HG03025 (cell line): Measurements from ENCODE around the gene PTGIS.

Source experiments
- ATAC-seq: cut with Tn5 transposase; IDR thresholded peaks from one replicate; pipeline ENCODE4 v1.9.1; 2021; ENCODE audit warnings: mild to moderate bottlenecking, moderate library complexity; ENCODE audit not compliant: unreplicated experiment, low FRiP score

PTGIS gene

DNA sequence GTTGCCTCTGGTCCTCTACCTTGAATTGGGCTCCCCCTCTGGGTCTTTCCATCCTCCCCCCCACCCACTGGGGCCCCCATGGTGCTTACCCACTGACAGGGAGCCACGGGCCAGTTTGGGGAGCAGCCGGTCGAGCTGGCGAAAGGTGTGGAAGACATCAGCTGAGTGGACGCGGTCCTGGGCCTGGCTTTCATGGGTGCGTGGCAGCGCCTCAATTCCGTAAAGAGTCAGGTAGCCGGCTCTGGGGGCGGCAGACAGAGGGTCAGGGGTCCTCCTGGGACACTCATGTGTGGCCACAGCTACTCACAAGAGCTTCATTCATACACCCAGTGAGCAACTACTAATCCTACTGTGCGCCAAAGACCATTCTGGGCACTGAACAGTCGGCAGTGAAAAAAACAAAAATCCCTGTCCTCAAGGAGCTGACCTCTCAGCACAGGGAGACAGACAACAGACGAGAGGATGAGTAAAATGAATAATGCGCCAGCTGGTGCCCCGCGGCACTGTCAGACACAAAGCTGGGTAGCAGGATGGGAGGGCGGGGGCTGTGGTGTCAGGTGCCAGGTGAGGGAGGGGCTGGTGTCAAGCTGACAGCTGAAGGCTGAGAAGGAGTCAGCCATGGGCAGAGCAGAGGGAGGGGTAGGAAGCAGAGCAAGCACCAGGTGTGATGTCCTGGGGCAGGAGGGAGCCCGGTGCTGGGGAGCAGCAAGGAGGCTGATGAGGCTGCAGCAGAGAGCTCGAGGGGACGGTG lies 28.3 kb downstream of the PTGIS start:
- ATAC-seq, result no peak

DNA sequence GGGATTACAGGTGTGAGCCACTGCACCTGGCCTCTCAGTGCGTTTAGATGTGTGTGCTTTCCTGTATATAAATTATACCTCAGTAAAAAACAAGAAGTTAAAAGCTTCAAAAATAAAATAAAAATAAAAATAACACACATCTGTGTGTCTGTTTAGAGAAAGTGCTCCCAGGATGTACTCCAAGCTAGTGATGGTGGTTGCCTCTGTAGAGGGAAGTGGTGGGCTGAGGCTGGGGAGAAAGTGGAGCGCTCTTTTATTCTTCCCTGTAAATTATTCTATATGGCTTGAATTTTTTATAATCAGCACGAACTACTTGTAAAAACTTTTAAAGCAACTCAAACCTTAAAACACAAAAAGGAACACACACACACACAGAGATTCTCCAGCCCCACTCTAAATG lies 29.0 kb downstream of the PTGIS start:
- ATAC-seq, result no peak

DNA sequence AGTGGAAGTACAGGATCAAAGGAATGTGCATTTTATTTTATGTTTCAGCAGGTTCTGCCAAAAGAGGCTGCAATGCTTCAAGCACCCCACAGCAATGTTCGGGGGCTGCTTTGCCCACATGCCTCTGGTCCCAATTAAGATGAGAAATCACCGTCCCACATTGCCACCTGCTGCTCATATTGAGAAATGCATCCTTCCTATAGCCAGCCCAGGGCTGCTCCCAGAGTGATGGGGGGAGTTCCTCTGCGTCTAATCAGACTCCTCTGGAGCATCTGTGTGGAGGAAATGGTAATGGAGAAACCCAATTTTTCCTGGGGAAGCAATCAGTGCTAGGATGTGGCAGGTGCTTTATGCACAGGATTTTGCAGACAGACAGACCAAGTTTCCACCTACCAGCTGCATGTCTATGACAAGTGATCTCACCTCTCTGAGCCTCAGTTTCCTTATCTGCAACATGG lies 33.7 kb downstream of the PTGIS start:
- no peak for ATAC-seq

DNA sequence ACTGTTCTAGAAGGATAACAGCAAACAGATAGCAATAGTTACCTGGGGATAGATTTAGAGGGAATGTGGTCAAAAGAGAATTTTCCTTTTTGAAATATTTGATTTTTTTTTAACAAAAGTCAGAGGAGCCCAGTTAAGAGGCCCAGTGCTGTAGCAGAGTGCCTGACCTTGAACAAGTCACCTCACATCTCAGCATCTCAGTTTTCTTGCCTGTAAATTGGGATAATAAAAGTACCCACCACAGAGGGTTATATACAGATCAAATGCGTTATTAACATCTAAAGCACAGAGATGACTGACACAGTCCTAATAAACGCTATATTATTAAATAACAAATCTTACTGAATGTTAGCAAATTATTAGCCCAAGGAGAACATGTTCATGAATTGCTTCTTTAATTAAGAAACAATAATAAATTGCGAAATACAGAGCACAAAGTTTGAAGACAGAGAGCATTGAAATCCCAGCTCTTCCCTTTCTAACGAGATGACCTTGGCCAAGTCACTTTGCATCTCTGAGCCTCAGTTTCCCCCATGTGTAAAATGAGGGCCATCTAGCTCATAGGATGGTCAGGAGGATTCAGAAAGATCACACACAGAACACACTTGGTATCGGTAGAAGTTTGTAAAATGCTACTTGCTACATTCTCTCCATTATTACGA lies 35.5 kb downstream of the PTGIS start:
- ATAC-seq, result no peak

DNA sequence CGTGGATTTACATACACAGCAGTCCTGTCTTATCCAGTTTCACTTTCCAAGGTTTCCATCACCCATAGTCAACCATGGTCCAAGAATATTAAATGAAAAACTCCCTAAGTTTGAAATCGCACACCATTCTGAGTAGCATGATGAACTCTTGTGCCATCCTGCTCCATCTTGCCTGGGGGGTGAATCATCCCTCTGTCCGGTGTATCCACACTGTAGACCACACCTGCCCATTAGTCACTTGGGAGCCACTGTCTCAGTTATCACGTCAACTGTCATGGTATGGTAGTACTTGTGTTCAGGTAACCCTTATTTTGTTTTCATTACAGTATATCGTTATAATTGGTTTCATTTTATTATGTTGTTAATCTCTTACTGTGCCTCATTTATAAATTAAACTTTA lies 38.5 kb downstream of the PTGIS start:
- no peak for ATAC-seq

DNA sequence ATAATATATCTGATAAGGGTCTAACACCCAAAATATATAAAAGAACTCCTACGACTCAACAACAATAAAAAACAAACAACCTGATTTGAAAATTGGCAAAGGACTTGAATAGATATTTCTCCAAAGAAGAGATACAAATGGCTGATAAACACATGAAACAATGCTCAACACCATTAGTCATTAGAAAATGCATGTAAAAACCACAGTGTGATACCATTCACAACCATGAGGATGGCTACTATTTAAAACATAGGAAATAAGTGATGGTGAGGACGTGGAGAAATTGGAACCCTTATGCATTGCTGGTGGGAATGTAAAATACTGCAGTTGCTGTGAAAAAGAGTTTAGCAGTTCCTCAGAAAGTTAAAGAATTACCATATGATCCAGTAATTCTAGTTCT lies 41.4 kb downstream of the PTGIS start:
- no peak for ATAC-seq

DNA sequence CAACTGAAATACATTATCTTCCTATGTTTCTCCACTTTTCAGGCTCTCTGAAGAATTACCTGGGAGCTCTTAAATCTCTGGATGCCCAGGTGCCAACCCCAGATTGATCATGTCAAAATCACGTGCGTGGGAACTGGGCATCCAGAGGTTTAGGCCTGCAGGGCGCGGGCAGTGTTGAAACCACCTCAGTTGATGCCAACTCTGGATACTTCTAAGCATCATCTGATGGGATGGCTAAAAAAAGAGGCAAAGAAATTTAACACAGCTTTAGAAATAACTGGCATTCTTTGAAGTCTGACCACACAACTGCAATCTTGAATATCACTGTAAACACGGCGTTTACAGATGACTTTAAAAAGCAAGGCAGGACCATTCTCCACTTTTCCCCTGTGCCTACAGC lies 41.9 kb downstream of the PTGIS start:
- ATAC-seq, result no peak

DNA sequence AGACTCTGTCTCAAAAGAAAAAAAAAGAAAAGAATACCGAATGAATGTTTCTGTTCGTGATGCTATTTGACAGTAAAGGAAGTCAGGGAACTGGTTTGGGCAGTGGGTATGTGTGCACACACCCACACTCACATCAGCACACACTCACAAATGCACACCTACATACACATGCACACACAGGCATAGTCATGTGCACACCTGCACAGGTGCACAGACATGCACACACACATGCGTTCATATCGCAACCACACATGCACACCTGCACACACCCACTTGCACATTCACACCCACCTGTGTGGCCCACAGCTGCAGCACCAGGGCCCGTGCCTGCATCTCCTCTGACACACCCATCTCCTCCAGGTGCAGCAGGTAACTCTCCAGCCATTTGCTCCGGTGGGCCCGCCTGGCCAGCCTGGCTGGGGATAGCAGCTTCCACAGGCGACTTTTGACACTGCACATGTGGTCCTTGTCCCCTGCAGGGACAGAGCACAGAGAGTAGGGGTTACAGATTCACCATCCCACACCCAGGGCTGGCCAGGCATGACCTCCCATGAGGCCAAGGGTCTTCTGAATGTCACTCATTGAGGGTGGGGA lies 44.1 kb downstream of the PTGIS start:
- no peak for ATAC-seq

DNA sequence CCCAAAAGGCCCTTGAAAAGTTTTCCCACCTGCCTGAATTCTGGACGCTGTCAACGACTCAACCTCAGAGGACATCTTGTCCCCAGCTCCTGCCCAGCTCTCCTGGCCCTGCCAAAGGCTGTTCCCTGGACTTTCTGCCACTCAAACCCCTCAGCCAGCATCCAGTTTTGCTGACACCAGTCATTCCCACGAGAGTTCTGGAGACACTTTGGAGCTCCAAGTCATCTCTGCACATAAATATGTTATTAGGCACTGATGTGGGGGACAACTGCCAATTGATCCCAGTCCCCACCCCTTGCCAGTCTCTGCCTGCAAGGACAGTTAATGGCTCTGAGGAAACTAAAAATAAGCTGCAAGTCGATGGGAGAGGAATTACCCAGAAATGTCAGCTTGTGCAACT lies 46.6 kb downstream of the PTGIS start:
- no peak for ATAC-seq

DNA sequence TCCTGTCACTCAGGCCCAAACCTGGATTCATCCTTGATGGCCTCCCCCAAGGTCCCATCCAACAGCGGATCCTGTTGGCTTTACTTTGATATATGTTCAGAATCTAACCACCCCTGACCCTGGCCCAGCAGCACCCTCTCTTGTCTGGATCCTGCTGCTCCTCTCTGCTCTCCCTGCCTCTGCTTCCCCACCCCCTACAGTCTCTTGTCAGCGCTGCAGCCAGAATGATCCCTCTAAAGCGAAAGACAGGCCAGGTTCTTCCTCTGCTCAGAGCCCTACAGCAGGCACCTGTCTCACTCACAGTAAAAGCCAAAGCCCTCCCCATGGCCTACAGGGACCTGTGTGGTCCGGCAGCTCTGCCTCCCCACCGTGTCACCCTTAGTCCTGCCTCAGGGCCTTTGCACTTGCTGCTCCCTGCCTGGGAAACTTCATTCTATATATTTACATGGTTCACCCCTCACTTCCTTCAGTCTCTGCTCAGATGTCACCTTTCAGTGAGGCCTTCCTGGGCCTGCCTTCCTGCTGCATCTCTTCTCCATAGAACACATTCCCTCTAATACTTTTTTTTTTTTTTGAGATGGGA lies 48.1 kb downstream of the PTGIS start:
- no peak for ATAC-seq

DNA sequence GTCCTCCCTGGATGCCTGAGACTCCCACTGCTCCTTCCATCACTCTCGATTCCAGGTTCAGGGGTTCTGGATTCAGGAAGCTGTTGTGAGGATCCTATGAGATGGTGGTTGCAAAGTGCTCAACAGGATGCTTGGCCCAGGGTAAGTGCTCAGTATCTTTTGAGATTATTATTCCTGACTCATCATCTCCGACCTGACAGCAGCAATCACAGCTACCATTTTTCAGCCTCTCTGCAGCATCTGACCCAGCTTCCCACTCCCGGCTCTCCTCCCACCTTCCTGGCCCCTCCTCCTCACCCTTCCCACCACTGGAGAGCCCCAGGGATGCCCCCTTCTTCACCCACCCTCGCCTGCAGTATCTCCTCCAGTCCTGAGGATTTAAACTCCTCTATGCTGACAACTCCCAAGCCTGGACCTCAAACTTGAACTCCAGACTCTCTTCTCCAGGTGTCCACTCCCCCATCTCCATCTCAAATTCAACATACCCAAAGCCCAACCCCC lies 48.7 kb downstream of the PTGIS start:
- no peak for ATAC-seq

DNA sequence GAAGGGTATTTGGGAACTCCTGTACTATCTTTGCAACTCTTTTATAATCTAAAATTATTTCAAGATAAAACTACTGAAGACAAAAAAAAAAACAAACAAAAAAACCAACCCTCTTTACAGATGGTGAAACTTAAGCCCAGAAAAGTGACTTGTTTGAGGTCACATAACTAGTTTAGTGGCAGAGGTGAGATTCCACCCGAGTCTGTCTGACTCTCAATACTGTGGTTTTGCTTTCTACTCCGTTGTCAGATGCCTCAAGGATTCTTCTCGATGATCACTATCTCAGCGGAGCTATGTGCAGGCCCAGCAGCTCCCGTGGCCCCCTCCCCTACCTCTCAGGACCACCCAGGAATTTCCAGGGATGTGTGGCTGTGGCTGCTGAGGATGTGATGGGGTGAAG lies 49.4 kb downstream of the PTGIS start:
- ATAC-seq, result no peak

DNA sequence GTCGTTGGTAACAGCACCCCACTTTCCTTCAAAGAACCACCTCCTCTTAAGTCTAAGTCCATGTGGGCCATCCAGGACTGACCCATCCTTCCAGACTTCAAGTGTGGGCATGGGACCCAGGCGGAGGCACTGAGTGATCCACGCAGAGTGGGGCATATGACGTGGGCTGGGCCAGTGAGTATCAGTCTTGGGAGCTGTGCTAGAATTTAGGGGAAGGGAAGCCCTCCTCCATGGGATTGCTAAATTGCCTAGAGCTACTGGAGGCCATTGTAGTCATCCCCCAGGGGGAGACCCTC lies 50.2 kb downstream of the PTGIS start:
- ATAC-seq, result no peak

DNA sequence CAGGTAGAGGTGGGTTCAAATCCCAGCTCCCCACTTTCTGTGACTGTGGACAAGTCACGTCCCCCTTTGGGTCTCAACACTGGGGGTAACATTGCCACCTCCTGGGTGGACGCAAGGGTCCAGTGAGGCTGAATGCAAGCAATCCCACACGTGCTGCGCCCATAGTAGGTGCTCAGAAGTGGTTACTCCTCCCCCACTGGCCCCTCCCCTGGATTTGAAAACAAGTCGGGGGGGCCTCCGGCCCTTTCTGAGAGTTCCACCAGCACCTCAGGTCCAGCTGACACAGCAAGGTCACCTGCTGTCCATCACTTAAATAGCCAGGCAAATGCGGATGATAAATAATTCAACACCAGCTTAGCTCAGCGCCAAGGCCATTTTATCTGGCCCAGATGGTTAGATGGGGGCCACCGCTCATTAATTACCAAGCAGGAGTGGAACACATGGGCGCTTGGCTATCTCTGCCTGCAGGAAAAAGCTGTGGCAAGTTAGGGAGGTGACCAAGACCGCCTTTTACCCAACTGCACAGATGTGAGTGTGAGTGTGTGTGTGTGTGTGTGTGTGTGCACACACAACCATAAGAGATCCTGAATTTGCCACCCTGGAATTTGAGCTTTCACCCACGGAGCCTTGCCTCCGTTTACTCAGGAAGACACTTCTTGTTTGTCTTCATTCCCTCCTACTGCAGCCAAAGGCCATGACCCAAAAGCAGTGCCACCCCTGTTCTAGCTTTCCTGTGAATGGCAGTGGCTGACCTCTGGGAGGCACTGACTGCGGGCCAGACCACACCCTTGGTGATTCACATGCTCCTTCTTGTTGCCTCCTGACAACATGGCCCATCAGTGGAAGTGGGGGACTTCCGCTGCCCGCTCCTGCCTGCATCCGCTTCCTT lies 50.8 kb downstream of the PTGIS start:
- no peak for ATAC-seq

DNA sequence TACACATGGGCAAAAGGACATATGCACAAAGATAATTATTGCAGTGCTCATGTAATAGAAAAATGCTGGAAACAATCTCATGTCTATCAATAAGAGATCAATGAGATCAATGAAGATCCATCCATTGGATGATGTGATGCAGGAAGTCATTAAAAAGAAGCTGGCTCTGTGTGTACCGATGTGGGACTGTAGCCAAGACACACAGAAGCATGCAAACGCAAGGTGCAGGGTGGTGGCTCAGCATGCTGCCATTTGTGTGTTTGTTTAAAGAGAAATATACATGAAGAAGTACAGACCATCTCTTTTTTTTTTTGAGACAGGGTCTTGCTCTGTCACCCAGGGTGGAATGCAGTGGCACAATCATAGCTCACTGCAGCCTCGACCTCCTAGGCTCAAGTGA lies 52.4 kb downstream of the PTGIS start:
- ATAC-seq, result no peak

DNA sequence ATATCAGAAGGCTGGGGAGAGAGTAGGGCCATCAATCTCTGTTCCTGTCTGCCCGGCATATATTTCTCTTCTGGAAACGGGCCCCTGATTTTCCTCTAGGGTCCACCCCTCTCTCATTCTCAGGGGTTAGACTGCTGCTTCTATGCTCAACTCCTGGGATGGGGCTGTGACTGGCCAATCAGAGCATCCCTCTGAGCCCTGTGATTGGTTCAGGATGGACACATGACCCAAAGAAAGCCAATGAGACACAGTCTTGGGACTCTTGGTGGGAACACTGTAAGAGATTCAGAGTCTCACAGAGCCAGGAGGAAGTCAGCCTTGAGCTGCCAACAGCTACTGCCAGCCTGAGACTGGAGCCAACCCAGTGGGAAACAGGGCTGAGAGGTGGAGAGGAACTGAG lies 54.4 kb downstream of the PTGIS start:
- no peak for ATAC-seq

DNA sequence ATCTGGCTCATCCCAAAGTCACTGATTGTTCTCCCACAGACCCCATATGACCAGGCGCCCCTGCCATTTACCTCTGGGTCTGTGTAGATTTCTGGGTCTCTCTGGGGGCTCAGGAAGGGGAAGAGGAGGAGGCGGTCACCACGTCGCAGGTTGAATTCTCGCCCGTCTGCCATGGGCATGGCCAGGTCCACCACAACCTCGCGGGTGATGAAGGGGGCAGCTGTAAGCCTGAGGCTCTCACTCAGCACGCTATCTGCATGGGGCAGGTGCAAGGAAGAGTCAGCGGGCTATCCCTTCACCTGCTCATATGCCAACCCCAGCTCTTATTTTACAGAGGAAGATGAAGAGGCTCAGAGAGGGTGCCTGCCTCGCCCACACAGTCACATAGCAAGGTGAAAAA lies 54.9 kb downstream of the PTGIS start:
- ATAC-seq, result no peak

DNA sequence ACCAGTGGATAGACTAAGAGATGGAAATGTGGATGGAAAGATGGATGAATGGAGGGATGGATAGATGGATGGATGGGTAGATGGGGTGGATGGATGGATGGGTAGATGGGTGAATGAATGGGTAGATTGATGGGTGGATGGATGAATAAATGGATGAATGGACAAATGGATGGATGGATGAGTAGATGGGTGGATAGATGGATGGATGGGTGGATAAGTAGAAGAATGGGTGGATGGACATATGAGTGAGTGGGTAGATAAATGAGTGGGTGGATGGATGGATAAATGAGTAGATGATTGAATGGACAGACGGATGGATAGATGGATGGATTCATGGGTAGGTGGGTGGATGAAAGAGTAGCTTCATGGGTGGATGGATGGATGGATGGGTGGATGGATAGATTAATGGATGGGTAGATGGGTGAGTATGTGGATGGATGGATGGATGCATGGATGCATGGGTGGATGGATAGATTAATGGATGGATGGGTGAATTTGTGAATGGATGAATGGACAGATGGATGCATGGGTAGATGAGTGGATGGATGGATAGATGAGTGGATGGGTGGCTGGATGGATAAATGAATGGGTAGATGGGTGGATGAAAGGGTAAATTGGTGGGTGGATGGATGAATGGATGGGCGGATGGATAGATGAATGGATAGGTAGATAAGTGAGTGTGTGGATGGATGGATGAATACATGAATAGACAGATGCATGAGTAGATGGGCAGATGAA lies 56.0 kb downstream of the PTGIS start:
- ATAC-seq, result no peak

DNA sequence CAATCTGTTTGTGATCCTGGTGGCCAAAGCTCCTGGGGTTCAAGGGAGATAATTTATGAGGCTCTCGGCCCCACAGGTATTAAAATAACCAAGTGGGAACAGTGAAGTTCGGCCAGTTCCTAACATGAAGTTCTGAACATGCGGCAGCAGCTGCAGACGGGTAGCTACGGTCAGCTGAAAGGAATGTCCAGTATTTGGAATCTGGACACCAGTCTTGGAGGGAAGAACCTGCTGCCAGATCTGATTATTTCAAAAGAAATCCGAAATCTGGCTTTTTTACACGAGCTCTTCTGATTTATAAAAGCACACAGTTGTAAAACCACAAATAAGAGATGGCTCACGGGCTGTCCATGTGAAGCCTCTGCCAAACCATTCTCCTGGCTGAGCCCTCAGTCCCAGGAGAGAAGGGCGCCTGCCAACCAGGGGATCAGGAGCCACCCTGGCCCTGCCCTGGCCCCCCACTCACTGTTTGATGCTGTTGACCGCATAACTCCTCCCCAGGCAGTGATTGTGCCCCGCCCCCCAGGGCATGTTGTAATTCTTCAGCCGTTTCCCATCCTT lies 57.3 kb downstream of the PTGIS start:
- ATAC-seq, result no peak
